ENCODE results near the gene LRIT2.

- TF ChIP-seq POLR2A (IDR thresholded peaks at IDR 0.05; ENCODE audit: low read length): no peak
- no peak for TF ChIP-seq GATA1 (IDR thresholded peaks at IDR 0.05; ENCODE audit: low read depth, low read length)
These were observed 27.7 kb downstream of the LRIT2 start for GRCh38 chr10:84197643-84198042.

All from erythroblast (primary cell).